PC-9 (cell line): ENCODE data around the gene NMS.

Source experiments
- CTCF ChIP-seq: fragments of 200-600 bp; sonication (generic); conservative IDR thresholded peaks from 2 replicates; pipeline ENCODE4 v1.6.1; 2017; ENCODE audit warnings: mixed run types, antibody characterized with exemption, mild to moderate bottlenecking, moderate library complexity
- EZH2 ChIP-seq: fragments of 200-600 bp; sonication (generic); IDR thresholded peaks from 2 replicates; pipeline ENCODE4 v1.8.0; 2017; ENCODE audit warnings: antibody characterized with exemption, low read depth

- no peak for TF ChIP-seq CTCF
- TF ChIP-seq EZH2: no peak
These were observed 57.2 kb downstream of the NMS start for GRCh38 chr2:100527440-100528015.
